Measurements from ENCODE around the gene FHL3.
"Not testable (repeated sequence)": the region's sequence is repeated elsewhere in the genome, so short reads cannot be mapped to it uniquely, and the experiment has no call there.

FHL3 gene

DNA sequence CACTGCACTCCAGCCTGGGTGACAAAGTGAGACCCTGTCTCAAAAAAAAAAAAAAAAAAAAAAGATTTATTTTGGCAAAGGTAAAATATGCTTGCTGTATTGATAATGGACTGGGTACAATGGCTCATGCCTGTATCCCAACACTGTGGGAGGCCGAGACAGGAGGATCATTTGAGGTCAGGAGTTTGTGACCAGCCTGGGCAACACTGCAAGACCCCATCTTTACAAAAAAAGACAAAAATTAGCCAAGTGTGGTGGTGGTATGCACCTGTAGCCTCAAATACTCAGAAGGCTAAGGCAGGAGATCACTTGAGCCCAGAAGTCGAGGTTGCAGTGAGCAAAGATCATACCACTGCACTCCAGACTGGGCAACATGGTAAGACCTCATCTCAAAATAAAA, 21.8 kb downstream of the FHL3 start:
- DNase-seq, result no peak

DNA sequence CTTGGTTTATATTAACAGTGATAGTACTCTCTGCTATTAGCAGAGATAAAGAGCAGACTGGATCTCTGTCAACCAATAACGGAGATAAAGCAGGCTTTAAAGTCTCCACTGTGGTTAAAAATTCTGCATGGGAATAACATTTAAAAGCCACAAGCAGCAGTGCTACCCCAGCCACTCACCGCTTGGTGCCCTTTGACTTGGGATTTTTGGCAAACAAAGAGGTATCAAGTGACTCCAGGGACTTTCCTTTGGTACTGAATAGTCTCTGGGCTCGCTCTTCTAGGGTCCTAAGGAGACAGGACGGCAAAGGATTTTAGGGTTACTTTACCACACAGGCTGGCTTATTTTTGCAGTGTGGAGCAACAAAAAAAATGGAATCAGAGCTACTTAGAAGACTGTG, 26.8 kb downstream of the FHL3 start:
- no peak for DNase-seq

DNA sequence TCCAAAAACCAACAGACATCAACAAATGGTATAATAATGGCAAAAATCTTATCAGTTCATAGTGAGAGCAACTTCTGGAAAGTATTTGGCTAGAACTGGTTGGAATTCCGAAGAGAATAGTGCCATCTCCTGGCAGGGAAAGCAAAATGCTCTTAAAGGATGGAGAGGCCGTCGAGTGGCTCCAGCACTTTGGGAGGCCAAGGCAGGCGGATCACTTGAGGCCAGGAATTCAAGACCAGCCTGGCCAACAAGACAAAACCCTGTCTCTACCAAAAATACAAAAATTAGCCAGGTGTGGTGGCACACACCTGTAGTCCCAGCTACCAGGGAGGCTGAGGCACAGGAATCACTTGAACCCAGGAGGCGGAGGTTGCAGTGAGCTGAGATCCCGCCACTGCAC, 30.2 kb downstream of the FHL3 start:
- DNase-seq, result peak; percentile 81

GRCh38 chr1:37974567-37974966, 30.7 kb downstream of the FHL3 start:
- DNase-seq, result no peak

GRCh38 chr1:37973684-37974083, 31.6 kb downstream of the FHL3 start:
- DNase-seq, result not testable (repeated sequence)

DNA sequence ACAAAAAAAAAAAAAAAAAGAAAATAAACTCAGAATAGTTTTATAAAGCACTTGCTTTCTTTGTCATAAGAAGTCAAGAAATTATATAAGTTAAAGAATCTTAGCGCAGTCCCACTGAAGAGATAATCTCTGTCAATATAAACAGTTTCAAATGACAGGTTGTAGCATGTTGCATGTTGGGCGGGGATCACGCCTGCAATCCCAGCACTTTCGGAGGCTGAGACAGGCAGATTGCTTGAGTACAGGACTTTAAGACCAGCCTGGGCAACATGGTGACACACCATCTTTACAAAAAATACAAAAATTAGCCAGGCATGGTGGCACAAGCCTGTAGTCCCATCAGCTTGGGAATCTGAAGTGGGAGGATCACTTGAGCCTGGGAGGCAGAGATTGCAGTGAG, 40.0 kb downstream of the FHL3 start:
- no peak for DNase-seq

DNA sequence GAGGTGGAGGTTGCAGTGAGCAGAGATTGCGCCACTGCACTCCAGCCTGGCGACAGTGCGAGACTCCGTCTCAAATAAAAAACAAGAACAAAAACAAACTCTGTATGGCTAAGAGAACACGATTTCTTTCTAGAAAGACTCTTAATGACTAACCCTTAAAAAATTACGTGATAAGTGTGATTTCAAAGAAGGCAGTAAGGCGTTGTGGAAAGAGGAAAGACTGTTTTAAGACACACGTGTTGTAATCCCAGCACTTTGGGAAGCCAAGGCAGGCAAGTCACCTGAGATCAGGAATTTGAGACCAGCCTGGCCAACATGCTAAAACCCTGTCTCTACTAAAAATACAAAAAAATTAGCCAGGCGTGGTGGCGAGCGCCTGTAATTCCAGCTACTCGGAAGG, 41.2 kb downstream of the FHL3 start:
- DNase-seq, result not testable (repeated sequence)

DNA sequence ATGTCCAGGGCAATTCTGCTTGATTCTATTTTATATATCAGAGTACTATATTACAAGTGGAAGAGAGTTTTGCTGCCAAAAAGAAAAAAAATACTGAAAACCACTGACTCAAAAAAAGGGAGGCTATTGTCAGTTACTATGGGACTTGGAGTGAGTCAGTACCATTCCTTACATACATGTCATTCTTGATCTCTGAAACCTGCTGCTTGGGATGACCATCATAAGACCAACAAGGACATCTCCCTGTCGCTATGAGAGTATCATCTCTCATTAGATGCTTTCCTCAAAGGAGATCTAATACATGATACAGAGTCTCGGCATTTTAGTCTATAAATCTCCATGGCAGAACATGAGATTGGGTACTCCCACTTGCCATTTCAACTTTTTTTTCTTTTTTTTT, 46.6 kb downstream of the FHL3 start:
- DNase-seq, result no peak

- no peak for DNase-seq
Measured at GRCh38 chr1:37955685-37956084, 49.6 kb downstream of the FHL3 start.

DNA sequence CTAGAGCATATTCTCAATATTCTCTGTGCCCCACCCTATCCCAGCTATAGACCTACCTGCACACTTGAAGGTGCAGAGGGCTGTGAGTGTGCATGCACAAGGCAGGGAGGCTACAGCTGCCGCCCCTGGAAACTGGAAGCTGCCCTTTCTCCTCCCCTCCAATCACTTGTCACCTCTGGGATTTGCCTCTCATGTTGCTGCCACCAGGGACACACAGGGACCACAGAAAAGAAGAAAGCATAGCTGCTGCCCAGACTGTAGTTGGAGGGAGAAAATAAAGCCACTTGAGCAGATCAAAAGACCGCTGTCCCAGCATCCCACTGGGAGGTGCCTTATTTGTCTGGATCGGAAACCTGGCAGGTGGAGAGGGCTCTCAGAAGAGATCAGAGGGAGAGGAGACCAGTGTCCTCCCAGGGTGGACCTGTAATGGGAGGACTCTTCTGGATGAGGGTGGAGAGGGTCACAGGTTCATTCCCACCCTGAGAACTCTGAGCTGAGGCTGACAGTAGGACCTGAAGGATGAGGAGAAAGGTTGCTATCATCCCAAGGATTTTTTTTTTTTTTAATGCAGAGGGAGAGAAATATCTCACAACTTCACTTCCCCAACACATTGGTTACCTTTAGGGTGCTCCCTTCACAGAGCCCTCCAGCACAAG, 50.9 kb downstream of the FHL3 start:
- peak; percentile 94 for DNase-seq

GRCh38 chr1:37952738-37953137, 52.6 kb downstream of the FHL3 start:
- no peak for DNase-seq

DNA sequence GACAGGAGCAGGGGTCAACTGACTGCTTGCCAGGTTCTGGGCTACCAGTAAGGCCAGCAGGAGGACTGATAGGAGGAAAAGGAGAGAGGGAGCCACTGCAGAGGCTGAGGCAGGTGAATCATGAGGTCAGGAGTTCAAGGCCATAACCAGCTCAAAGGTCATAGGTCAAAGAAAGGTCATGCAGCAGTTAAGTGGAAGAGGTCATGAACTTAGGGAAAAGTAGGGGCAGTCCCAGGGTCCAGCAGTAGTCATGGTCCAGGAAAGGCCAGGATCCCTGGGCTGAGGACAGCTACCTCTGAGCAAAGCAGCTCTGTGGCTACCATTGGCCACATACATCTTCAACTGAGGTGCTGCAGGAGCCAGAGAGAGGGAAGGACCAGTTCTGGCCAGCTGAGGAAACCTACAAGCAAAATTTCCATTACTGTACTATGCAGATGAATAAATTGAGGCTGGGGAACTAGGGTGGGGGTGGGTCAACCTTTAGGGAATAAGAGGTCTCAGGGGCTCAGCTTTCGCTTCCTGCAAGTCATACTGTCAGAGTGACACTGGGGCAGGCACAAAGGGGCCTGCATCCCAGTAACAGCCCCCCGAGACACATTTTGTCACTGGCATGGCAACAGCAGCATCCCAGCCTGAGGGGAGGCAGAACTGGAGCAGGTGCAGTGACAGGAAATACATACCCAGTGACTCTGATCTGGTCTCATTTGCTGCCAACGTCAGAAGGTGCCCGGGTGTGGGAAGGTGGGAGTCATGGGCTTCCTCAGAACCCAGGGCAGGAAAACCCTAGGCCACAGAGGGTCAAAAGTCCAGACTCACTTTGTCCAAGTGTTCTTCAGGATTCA, 53.3 kb downstream of the FHL3 start:
- no peak for DNase-seq

DNA sequence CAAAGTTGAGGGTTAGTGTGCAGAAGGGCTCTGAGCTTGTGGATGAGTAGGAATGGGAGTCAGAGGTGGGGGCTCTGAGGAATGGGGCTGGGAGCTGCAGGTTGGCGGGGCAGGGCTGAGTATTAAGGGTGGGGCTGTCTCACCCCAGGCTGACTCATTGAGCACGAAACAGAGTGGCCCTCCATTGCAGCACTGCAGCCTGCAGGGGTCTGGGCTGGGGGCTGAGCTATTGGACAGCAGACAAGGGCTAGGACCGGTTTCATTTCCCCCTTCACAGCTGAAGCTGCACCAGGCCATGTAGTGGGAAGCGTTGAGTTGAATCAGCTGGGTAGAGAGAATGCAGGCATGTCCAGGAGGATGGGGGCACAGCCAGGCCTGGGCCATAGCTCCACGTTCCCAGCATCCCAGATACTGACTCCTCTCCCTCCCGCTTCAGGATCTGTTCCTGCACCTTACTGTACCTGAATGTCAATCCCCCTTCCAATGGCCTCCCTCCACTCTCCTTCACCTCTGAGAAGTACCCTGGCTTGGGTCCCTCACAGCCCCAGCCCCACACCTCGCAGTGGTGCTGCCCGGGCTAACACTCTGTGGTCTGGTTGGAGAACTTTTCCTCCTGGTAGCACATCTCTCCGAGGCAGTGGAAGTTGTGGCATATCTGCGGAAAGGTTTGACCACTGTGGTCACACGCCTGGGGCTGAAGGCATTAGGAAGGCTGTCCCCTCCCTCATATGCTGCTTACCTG, 54.1 kb downstream of the FHL3 start:
- DNase-seq, result no peak

DNA sequence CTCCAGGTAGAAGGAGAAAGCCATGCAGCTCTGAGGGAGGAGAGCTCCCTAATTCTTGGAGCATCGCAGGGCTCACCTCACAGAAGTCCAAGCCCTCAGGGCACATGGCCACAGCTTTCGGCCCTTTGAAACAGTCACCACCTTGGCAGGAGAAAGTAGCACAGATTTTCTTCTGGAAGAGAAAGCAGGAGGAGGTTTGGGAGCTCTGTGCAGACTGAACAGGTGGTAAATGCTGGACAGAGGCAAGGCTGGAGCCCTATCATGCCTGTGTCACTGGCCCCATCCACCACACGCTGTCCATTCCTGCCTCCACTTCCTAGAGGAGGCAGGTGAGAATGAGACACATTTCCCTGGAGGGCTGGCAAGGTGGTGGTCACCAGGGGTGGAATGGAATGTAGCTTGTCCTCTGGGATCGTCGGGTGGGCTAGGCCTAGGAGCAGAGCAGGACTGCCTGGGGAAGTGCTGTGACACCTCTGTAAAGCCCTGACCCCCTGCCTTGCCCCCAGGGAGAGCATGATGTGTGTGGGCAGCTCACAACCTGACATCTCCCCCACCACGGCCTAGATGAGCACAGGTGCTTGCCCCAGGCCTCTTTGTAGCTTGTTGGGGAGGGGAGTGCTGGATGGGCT, 55.7 kb downstream of the FHL3 start:
- no peak for DNase-seq

DNA sequence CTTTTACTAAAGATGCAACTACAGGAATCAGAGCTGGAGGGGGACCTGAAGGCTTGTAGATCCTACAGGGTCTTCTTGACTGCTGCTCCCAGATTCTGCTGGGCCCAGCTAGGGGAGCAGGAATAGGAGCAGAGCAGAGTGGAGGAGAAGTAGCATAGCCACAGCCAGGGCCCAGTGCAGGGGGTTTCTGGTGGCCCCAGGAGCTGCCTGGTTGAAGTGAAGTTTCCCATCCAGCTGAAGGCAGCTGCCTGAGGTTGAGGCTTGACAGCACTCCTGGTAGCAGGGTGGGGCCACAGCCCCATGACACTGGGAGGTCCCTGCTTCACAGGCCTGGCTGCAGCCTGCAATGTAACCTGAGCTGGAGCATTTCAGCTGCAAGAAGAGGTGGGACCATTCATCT, 56.5 kb downstream of the FHL3 start:
- no peak for DNase-seq

DNA sequence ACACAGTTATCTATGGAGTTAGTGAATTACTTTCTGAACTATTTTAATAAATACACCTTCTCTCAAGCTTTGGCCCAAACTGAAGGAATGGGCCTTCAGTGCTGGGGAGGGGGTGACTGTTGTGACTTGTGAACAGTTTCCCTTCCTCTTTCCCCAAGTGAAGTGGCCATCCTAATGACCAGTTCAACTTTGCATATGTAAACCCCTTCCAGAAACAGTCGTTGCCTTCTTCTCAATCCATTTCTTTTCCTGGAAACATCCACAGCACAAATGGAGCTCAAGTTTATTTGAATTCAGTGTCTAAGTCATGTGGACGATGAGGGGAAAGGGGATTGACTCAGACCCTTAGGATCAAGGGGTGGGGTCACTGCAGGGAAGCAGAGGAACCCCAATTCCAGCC, 57.1 kb downstream of the FHL3 start:
- no peak for DNase-seq

DNA sequence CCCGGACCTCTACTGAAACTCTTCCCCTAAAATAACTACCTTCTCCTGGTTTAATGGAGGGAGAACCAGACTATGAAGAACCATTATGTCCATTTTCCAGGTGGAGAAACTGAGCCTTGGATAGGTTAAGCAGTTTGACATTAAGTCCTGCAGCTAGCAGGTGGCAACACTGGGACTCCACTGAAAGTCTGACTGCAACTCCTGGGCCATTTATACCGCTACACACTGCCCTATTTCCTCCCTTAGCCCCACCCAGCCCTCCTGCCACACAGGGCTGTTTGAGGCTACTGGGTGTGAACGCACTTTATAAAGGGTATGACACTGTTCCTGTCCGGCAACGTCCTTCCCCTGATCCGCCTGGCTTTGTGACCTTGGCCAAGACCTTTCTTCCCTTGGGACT, 58.0 kb downstream of the FHL3 start:
- no peak for DNase-seq

Data from NCI-H510A (cell line).